Activated CD8-positive, alpha-beta memory T cell treated with anti-CD3 and anti-CD28 coated beads, Interleukin-2, amount 50 U/mL, for 1 hour (primary cell): ENCODE data around the gene ADARB2.

Experiments
- DNase-seq: peaks from one replicate; pipeline ENCODE4 v3.0.0-alpha.2; 2020; ENCODE audit errors: extremely low read depth

The ADARB2 gene

GRCh38 chr10:1525354-1526162, 211.8 kb downstream of the ADARB2 start:
- no peak for DNase-seq

GRCh38 chr10:1524540-1524939, 212.8 kb downstream of the ADARB2 start:
- DNase-seq, result no peak

- no peak for DNase-seq
These were observed 214.1 kb downstream of the ADARB2 start for GRCh38 chr10:1523221-1523620.

- DNase-seq, result no peak
These were observed 215.1 kb downstream of the ADARB2 start for GRCh38 chr10:1522237-1522636.

- DNase-seq, result no peak
These were observed 215.6 kb downstream of the ADARB2 start for GRCh38 chr10:1521741-1522140.

GRCh38 chr10:1520909-1521565, 216.3 kb downstream of the ADARB2 start:
- DNase-seq, result no peak

- no peak for DNase-seq
These were observed 217.9 kb downstream of the ADARB2 start for GRCh38 chr10:1519391-1519790.

- DNase-seq, result no peak
These were observed 219.6 kb downstream of the ADARB2 start for GRCh38 chr10:1517684-1518083.

GRCh38 chr10:1516492-1517165, 220.7 kb downstream of the ADARB2 start:
- no peak for DNase-seq

GRCh38 chr10:1515780-1516491, 221.4 kb downstream of the ADARB2 start:
- DNase-seq, result no peak

GRCh38 chr10:1515121-1515779, 222.1 kb downstream of the ADARB2 start:
- DNase-seq, result no peak

- DNase-seq, result no peak
These were observed 222.6 kb downstream of the ADARB2 start for GRCh38 chr10:1514681-1515080.

GRCh38 chr10:1513221-1513620, 224.1 kb downstream of the ADARB2 start:
- DNase-seq, result no peak

GRCh38 chr10:1509011-1509530, 228.3 kb downstream of the ADARB2 start:
- DNase-seq, result no peak

- DNase-seq, result no peak
These were observed 229.2 kb downstream of the ADARB2 start for GRCh38 chr10:1508096-1508495.

GRCh38 chr10:1507436-1507835, 229.9 kb downstream of the ADARB2 start:
- DNase-seq, result no peak

- no peak for DNase-seq
These were observed 232.4 kb downstream of the ADARB2 start for GRCh38 chr10:1504940-1505339.

GRCh38 chr10:1504286-1504685, 233.0 kb downstream of the ADARB2 start:
- no peak for DNase-seq

GRCh38 chr10:1502451-1502850, 234.9 kb downstream of the ADARB2 start:
- DNase-seq, result no peak

GRCh38 chr10:1499359-1499957, 237.9 kb downstream of the ADARB2 start:
- no peak for DNase-seq
